ENCODE measurements around the gene NT5DC1. TPM values are rescaled to one million over a fixed set of nuclear protein-coding genes. Genes with fewer than 3 reads are reported as not detected.

NT5DC1 gene
- total and polyA plus RNA-seq, 2 experiments from 2014 or later = 27.0 to 29.8 TPM

GRCh38 chr6:116073765-116074440 is 26.8 kb upstream of the NT5DC1 start:
- no peak for DNase-seq (ENCODE audit: low spot score)
- TF ChIP-seq POLR2AphosphoS5 (IDR thresholded peaks at IDR 0.05; ENCODE audit: low read depth) (no peak), NANOG (IDR thresholded peaks at IDR 0.05; ENCODE audit: borderline replicate concordance) (no peak), STAT1 (IDR thresholded peaks at IDR 0.05; ENCODE audit: unreplicated experiment) (no peak), ZNF462 (CRISPR knock-in tag; IDR thresholded peaks at IDR 0.05) (no peak), JUNB (IDR thresholded peaks at IDR 0.05; ENCODE audit: unreplicated experiment) (no peak)
- Mint-ChIP-seq H3K36me3 (ENCODE audit: low read depth) (no peaks in the 10 kb centered on the region), H3K9me3 (no peaks in the 10 kb centered on the region), H3K4me3 (no peak overlapping the region), H3K4me1 (peaks cover 10% of the 10 kb centered on the region), H3K27me3 (ENCODE audit: insufficient read depth, low read depth, poor library complexity) (no peaks in the 10 kb centered on the region), H3K27ac (no peak overlapping the region)
- Histone ChIP-seq H3K36me3 (ENCODE audit: insufficient read depth) (no peaks in the 10 kb centered on the region), H3K79me2 (replicated peaks; ENCODE audit: insufficient read depth) (no peaks in the 10 kb centered on the region), H3K4me2 (no peak overlapping the region), H3F3A (replicated peaks; ENCODE audit: low read depth) (no peaks in the 10 kb centered on the region), H4K20me1 (replicated peaks; ENCODE audit: insufficient read depth) (no peaks in the 10 kb centered on the region), H3K27ac (ENCODE audit: low read depth) (no peak overlapping the region), H3K4me3 (no peak overlapping the region), H2AFZ (no peak overlapping the region; the same call in 1 of the 2 replicates), H3K4me1 (ENCODE audit: insufficient read depth) (no peaks in the 10 kb centered on the region; the same call in 1 of the 2 replicates), H3K27me3 (ENCODE audit: insufficient read depth) (no peaks in the 10 kb centered on the region), H3K9me2 (ENCODE audit: insufficient read depth) (no peaks in the 10 kb centered on the region)
- no peak for ATAC-seq

Measured in GM23338 (cell line).